HG03469 (cell line): ENCODE data around the gene PLEKHD1.

Source experiments
- ATAC-seq: cut with Tn5 transposase; IDR thresholded peaks from one replicate; pipeline ENCODE4 v1.9.1; 2021; ENCODE audit warnings: mild to moderate bottlenecking, moderate library complexity, moderate number of reproducible peaks; ENCODE audit not compliant: unreplicated experiment

The PLEKHD1 gene

GRCh38 chr14:69579476-69579875, 94.9 kb downstream of the PLEKHD1 start:
- ATAC-seq = no peak

- ATAC-seq = no peak
These were observed 95.6 kb downstream of the PLEKHD1 start for GRCh38 chr14:69580009-69580577.
